Smooth muscle cell (in vitro differentiated cells): ENCODE data around the gene SLC5A10. TPM values are rescaled to one million over a fixed set of nuclear protein-coding genes. Genes with fewer than 3 reads are reported as not detected.
"Not testable (repeated sequence)": the region's sequence is repeated elsewhere in the genome, so short reads cannot be mapped to it uniquely, and the experiment has no call there.

Source experiments
- DNase-seq: peaks from one replicate; lab custom pipeline; 2025; ENCODE audit not compliant: unreplicated experiment; lab: John Stamatoyannopoulos, UW
- H2AFZ ChIP-seq: fragments of 200-600 bp; sonication (generic); 2 replicates; pipeline ENCODE4 v1.6.0; 2016; ENCODE audit warnings: antibody characterized with exemption, low read depth, mild to moderate bottlenecking
- H3F3A ChIP-seq: fragments of 200-600 bp; sonication (generic); 2 replicates; pipeline ENCODE4 v1.6.0; 2017; ENCODE audit warnings: antibody characterized with exemption, low read depth
- H3K27ac ChIP-seq: fragments of 200-600 bp; sonication (generic); 2 replicates; pipeline ENCODE4 v1.5.1; 2016; ENCODE audit warnings: low read depth, mild to moderate bottlenecking
- H3K27me3 ChIP-seq: fragments of 200-600 bp; sonication (generic); 2 replicates; pipeline ENCODE4 v1.6.1; 2016; ENCODE audit warnings: low read depth, mild to moderate bottlenecking
- H3K36me3 ChIP-seq: fragments of 200-600 bp; sonication (generic); 2 replicates; pipeline ENCODE4 v1.5.1; 2016; ENCODE audit warnings: low read depth
- H3K4me1 ChIP-seq: fragments of 200-600 bp; sonication (generic); 2 replicates; pipeline ENCODE4 v1.5.1; 2016; ENCODE audit warnings: low read depth
- H3K4me2 ChIP-seq: fragments of 200-600 bp; sonication (generic); 2 replicates; pipeline ENCODE4 v1.6.0; 2016; ENCODE audit warnings: mild to moderate bottlenecking
- H3K4me3 ChIP-seq: fragments of 200-600 bp; sonication (generic); 2 replicates; pipeline ENCODE4 v1.5.1; 2016; ENCODE audit warnings: mild to moderate bottlenecking
- H3K79me2 ChIP-seq: fragments of 200-600 bp; sonication (generic); 2 replicates; pipeline ENCODE4 v1.6.0; 2016; ENCODE audit warnings: low read depth, mild to moderate bottlenecking
- H3K9ac ChIP-seq: fragments of 200-600 bp; sonication (generic); 2 replicates; pipeline ENCODE4 v1.6.0; 2016; ENCODE audit warnings: low read depth
- H3K9me3 ChIP-seq: fragments of 200-600 bp; sonication (generic); replicated peaks from 2 replicates; pipeline ENCODE4 v1.5.1; 2016; ENCODE audit warnings: low read depth
- H4K20me1 ChIP-seq: fragments of 200-600 bp; sonication (generic); 2 replicates; pipeline ENCODE4 v1.6.0; 2016; ENCODE audit warnings: low read depth
- WGBS: methylation state at CpG from one replicate; pipeline ENCODE4 v1.1.7; 2016; ENCODE audit warnings: low lambda C conversion rate; 5-methylcytosine and 5-hydroxymethylcytosine counted together
- polyA plus RNA-seq: library from polyadenylated mRNA; unstranded; fragments of >200 nt; fragmentation: Nextera tagmentation; extraction: Ambion mirVana; gene quantifications from 2 replicates; pipeline ENCODE4 v1.2.1, GENCODE V29; 2016
- small RNA-seq: library from RNA; depleted of rRNA; stranded (forward); fragments of <200 nt; gene quantifications from one replicate; pipeline ENCODE3, GENCODE V24; 2014
- total RNA-seq: library from RNA; depleted of rRNA; stranded (reverse); fragments of >200 nt; gene quantifications from 2 replicates; pipeline ENCODE4 v1.2.3, GENCODE V29; 2014

The SLC5A10 gene
- total and polyA plus RNA-seq, 2 experiments from 2014 or later = not detected

DNA sequence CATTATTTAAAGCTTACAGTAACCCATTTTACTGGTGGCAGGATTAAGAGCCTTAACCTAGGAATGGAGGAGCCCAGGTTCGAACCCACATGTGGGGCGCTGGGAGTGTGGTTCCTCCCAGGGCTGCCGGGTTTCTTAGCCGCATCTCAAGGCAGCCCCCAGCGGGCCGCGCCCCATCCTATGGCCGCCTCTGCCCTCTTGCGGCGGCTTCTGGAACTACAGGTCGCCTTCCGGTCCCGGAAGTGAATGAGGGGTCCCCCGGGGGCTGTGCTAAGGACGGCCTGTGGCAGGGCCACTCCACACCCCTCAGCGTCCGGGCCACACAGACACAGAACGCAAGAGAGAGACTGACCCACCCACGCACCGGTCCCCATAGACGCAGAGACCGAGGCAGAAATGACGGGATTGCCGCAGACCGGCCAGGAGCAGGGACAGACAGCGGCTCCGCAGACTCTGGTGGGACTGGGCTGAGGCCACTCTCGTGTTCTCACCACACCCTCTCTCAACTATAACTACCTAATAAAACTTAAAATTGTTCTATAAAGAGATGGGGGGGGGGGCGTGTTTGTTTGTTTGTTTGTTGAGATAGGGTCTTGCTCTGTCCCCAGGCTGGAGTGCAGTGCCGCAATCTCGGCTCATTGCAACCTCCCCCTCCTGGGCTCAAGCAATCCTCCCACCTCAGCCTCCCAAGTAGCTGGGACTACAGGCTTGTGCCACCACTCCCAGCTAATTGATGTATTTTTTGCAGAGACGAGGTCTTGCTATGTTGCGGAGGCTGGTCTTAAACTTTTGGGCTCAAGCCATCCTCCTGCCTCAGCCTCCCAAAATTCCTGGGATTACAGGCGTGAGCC, 118.6 kb downstream of the SLC5A10 start:
- H3F3A ChIP-seq, H3K27me3 ChIP-seq, DNase-seq, H3K4me2 ChIP-seq, H3K9ac ChIP-seq, H3K4me3 ChIP-seq, H2AFZ ChIP-seq, H3K27ac ChIP-seq, H4K20me1 ChIP-seq, H3K4me1 ChIP-seq, H3K79me2 ChIP-seq, H3K36me3 ChIP-seq, H3K9me3 ChIP-seq: not testable (repeated sequence)
- no CpG with 5 or more reads among the region's 34 CpGs for WGBS

Small RNA genes lying within 50 kb of the gene (small RNA-seq; reads per million reads assigned to genes)
- gene AC090286.3 (not detected), gene RF00324 (not detected)

Other genes with a start within 250 kb of the SLC5A10 start
- 0.04 TPM in 1 of 2 replicates, not detected in the other for gene FBXW10, start 208.1 kb upstream of the SLC5A10 start, total RNA-seq
- not detected in 2 replicates for gene FBXW10, start 208.1 kb upstream of the SLC5A10 start, polyA plus RNA-seq
- gene TVP23B, start 171.0 kb upstream of the SLC5A10 start, total RNA-seq = 102 and 106 TPM in 2 replicates
- 74.7 and 80.0 TPM in 2 replicates for gene TVP23B, start 171.0 kb upstream of the SLC5A10 start, polyA plus RNA-seq
- 37.9 and 39.8 TPM in 2 replicates for gene PRPSAP2, start 94.0 kb upstream of the SLC5A10 start, total RNA-seq
- 24.0 TPM in 2 replicates for gene PRPSAP2, start 94.0 kb upstream of the SLC5A10 start, polyA plus RNA-seq
- gene FAM83G, start 52.6 kb downstream of the SLC5A10 start, total RNA-seq = 10.0 and 14.2 TPM in 2 replicates
- gene FAM83G, start 52.6 kb downstream of the SLC5A10 start, polyA plus RNA-seq = 8.2 and 16.0 TPM in 2 replicates
- not detected in 2 replicates for gene GRAP, start 94.8 kb downstream of the SLC5A10 start, total RNA-seq
- gene GRAP, start 94.8 kb downstream of the SLC5A10 start, polyA plus RNA-seq = 0.30 TPM in 1 of 2 replicates, not detected in the other
- not detected in 2 replicates for gene GRAPL, start 175.4 kb downstream of the SLC5A10 start, total RNA-seq
- gene GRAPL, start 175.4 kb downstream of the SLC5A10 start, polyA plus RNA-seq = not detected in 2 replicates